Brain microvascular endothelial cell (primary cell): Measurements from ENCODE around the gene KRT81.
A peak's percentile ranks its signal among the peaks of the same experiment; 100 is the strongest.

Experiments
- DNase-seq: peaks from one replicate; pipeline ENCODE4 v3.0.0-alpha.2; 2020
- H3K27ac ChIP-seq: fragments of 250-450 bp; sonication (Bioruptor Pico); 2 replicates; pipeline ENCODE4 v1.5.1; 2020; ENCODE audit warnings: mild to moderate bottlenecking, moderate library complexity
- H3K27me3 ChIP-seq: fragments of 250-450 bp; sonication (Bioruptor Pico); replicated peaks from 2 replicates; pipeline ENCODE4 v1.5.1; 2020; ENCODE audit warnings: mild to moderate bottlenecking
- H3K36me3 ChIP-seq: fragments of 250-450 bp; sonication (Bioruptor Pico); replicated peaks from 2 replicates; pipeline ENCODE4 v1.5.1; 2020; ENCODE audit warnings: mild to moderate bottlenecking
- H3K4me3 ChIP-seq: 2 replicates; pipeline ENCODE4 v1.5.1; 2011; ENCODE audit warnings: low read depth, mild to moderate bottlenecking, control low read depth, low read length, moderate library complexity
- in situ Hi-C: cut with HindIII; loops from 2 replicates; pipeline ENCODE4 v1.10.0; 2017; ENCODE audit warnings: low sequenced_read_pairs, low pct_ligation_motif_present
- TF ChIP-seq, protein P1 (sequence below): IDR thresholded peaks from 2 replicates; pipeline ENCODE4 v1.5.1; 2011; ENCODE audit warnings: low read depth, mild to moderate bottlenecking, moderate library complexity, low read length, control low read depth, inconsistent platforms; ENCODE audit errors: missing control alignments

Gene KRT81

DNA sequence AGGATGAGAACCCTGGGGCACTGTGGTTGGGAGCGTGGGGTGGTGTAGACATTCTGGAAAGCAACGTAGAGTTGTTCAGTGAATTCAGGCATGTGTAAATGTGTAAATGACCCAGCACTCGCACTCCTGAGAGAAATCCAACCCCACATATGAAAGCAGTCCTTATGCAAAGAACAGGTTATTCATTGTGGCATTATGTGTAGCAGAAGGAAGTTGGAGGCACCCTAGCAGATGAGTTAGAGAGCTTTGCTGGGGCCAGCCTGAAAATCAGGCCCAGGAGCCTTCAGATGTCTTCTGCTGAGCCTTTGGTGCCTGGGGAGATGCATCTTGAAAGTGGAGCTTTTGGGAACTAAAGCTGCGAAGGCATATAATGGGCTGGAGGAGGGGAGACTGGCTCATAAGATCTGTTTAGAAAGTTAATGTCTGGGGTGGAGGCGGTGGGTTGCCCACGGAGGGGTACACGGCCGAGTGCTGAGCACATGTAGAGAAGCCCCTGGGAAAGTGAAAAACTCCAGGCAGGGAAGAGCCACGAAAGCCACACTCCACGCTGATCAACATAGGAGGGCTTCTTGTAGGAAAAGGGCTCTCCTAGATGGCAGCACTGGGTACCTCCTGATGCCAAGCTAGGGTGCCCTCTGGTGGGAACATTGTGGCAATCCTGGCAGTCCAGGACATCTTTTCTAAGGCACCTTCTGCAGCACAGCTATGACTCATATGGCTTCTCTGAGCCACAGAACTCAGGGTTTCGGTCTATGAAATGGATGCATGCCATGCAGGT is 35.9 kb upstream of the KRT81 start:
- in situ Hi-C loops, result no loop called here
- DNase-seq, result peak; percentile 85
- Histone ChIP-seq H3K36me3 (no peaks in the 10 kb centered on the region), H3K4me3 (no peak overlapping the region), H3K27ac (no peak overlapping the region), H3K27me3 (no peaks in the 10 kb centered on the region)
- TF ChIP-seq, protein P1, sequence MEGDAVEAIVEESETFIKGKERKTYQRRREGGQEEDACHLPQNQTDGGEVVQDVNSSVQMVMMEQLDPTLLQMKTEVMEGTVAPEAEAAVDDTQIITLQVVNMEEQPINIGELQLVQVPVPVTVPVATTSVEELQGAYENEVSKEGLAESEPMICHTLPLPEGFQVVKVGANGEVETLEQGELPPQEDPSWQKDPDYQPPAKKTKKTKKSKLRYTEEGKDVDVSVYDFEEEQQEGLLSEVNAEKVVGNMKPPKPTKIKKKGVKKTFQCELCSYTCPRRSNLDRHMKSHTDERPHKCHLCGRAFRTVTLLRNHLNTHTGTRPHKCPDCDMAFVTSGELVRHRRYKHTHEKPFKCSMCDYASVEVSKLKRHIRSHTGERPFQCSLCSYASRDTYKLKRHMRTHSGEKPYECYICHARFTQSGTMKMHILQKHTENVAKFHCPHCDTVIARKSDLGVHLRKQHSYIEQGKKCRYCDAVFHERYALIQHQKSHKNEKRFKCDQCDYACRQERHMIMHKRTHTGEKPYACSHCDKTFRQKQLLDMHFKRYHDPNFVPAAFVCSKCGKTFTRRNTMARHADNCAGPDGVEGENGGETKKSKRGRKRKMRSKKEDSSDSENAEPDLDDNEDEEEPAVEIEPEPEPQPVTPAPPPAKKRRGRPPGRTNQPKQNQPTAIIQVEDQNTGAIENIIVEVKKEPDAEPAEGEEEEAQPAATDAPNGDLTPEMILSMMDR, result peak; percentile 97

DNA sequence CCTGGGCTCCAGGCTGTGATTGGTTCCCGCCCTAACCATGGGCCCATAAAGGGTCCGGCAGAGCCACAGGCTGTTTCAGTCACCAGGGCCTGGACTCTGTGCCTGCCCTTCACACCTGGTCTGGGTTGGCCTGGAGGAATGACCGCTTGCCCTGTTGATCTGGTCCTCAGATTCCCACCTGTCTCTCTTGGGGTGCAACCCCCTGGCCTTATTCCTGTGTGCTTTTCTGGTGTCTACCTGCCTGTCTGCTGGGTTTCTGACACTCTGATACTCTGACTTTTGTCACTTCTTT is 32.8 kb upstream of the KRT81 start:
- TF ChIP-seq, protein P1, result no peak
- in situ Hi-C loops, result no loop called here
- Histone ChIP-seq H3K36me3 (no peaks in the 10 kb centered on the region), H3K4me3 (no peak overlapping the region), H3K27ac (no peak overlapping the region), H3K27me3 (peaks cover 19% of the 10 kb centered on the region)
- DNase-seq, result no peak

DNA sequence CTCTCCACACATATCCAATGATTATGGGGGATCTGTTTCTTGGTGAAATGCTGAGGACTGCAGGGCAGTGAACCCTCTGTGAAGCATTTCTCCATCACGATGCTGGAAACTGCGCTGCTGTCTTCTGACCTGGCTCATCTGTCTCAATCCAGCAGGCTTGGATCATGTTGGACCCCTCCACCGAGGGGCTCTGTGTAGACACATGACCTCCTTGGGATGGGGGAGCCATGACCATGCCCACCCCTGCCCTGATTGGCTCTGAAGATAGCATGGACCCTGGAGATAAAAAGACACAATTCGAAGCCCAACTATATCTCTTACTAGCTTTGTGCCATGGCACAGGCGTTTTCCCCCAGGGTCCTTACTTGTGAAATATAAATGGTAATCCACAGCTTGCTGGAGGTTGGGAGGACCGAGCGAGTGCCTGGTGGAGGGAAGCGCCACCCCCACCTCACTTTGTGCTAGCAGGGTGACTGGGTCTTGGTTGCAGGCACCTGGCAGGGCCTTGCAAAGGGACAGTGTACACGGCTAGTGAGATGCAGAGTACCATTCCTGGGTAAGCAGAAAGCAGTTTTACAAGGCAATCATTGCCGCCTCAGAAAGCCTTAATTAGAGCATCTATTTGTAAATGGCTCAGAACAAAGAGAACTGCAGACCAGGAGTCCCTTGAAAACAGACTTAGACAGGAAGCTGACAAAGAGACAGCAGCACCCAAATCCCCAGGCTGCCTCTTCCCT is 32.2 kb upstream of the KRT81 start:
- Histone ChIP-seq H3K27ac (no peak overlapping the region), H3K4me3 (no peak overlapping the region), H3K27me3 (peaks cover 23% of the 10 kb centered on the region), H3K36me3 (no peaks in the 10 kb centered on the region)
- TF ChIP-seq, protein P1, result no peak
- in situ Hi-C loops, result no loop called here
- no peak for DNase-seq

DNA sequence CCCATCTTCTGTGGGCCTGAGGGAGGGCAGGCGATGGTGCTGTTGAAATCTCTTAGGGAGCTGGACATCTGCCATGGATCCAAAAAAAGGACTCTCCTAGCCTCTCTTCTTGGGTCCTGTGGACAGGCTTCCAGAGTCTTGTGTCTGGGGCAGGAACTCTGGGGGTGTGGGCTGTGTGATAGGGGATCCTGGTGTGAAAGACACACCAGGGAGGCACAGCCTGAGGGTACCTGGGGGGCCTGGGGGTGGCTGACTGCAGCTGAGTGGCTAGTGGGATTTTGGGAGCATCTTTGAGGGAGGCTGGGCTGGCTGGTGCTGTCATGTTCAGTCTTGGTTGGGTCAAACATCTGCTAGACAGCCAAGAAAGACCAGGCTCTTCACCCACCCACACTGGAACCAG is 31.7 kb upstream of the KRT81 start:
- Histone ChIP-seq H3K36me3 (no peaks in the 10 kb centered on the region), H3K27ac (no peak overlapping the region), H3K4me3 (no peak overlapping the region), H3K27me3 (peaks cover 26% of the 10 kb centered on the region)
- no peak for DNase-seq
- TF ChIP-seq, protein P1, result no peak
- in situ Hi-C loops, result no loop called here

DNA sequence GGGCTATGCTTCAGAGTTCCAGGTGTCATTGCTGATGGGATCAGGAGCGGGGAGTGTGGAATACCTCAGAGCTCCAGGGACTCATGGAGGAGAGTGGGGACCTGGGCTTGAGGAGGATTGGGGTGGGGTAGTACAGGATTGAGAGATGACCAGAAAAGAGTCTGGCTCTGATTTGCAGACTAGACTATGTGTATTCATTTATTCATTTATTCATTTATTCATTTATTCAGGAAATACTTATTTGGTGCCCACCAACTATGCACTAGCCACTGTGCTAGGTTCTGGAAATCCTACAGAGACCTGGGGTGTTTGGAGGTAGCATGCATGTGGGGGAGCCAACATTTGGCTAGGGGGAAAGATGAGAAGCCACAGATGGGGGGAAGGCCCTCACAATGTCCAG is 30.7 kb upstream of the KRT81 start:
- no peak for DNase-seq
- H3K27ac ChIP-seq, result no peak overlapping the region
- TF ChIP-seq, protein P1, result no peak
- no peak overlapping the region for H3K4me3 ChIP-seq
- H3K36me3 ChIP-seq, result no peaks in the 10 kb centered on the region
- peaks cover 26% of the 10 kb centered on the region for H3K27me3 ChIP-seq
- in situ Hi-C loops, result no loop called here
